ENCODE data around the gene LMX1B.

The LMX1B gene

DNA sequence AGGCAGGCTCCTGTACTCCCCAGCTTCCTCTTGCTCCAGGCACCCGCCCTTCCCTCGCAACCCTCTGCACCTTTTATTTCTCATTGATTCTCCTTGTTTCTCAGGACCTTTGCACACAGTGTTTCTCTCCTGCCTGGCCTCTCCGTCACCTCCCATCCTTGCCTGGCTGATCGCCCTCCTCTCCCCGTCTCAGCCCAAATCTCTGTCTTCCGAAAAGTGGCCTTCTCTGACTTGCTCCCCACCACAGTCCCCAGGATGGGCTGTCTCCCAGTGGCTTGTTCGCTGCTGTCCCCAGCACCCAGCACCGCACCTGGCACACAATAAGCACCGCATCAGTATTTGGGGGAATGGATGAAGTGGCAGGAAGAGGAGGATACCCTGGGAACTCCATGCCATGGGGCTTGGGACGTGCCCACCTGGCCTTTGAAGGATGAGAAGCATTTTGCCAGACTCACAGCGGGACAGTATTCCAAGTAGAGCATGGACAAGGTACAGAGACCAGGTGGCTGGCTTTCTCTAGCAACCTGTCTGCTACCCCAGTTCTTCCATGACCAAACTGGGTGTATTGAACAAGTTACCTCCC is 62.5 kb downstream of the LMX1B start:
- TF ChIP-seq, protein P1, sequence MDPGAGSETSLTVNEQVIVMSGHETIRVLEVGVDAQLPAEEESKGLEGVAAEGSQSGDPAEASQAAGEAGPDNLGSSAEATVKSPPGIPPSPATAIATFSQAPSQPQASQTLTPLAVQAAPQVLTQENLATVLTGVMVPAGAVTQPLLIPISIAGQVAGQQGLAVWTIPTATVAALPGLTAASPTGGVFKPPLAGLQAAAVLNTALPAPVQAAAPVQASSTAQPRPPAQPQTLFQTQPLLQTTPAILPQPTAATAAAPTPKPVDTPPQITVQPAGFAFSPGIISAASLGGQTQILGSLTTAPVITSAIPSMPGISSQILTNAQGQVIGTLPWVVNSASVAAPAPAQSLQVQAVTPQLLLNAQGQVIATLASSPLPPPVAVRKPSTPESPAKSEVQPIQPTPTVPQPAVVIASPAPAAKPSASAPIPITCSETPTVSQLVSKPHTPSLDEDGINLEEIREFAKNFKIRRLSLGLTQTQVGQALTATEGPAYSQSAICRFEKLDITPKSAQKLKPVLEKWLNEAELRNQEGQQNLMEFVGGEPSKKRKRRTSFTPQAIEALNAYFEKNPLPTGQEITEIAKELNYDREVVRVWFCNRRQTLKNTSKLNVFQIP (CRISPR knock-in tag; IDR thresholded peaks at IDR 0.05; ENCODE audit: borderline replicate concordance, low read depth) = no peak
- TF ChIP-seq BACH2 (CRISPR knock-in tag; IDR thresholded peaks at IDR 0.05; ENCODE audit: borderline replicate concordance) = no peak
- no peak for TF ChIP-seq TOX (CRISPR knock-in tag; IDR thresholded peaks at IDR 0.05; ENCODE audit: borderline replicate concordance)
- TF ChIP-seq ZNF70 (CRISPR knock-in tag; IDR thresholded peaks at IDR 0.05) = no peak
- TF ChIP-seq, protein P2, sequence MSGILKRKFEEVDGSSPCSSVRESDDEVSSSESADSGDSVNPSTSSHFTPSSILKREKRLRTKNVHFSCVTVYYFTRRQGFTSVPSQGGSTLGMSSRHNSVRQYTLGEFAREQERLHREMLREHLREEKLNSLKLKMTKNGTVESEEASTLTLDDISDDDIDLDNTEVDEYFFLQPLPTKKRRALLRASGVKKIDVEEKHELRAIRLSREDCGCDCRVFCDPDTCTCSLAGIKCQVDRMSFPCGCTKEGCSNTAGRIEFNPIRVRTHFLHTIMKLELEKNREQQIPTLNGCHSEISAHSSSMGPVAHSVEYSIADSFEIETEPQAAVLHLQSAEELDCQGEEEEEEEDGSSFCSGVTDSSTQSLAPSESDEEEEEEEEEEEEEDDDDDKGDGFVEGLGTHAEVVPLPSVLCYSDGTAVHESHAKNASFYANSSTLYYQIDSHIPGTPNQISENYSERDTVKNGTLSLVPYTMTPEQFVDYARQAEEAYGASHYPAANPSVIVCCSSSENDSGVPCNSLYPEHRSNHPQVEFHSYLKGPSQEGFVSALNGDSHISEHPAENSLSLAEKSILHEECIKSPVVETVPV (CRISPR knock-in tag; IDR thresholded peaks at IDR 0.05) = no peak
- TF ChIP-seq, protein P3, sequence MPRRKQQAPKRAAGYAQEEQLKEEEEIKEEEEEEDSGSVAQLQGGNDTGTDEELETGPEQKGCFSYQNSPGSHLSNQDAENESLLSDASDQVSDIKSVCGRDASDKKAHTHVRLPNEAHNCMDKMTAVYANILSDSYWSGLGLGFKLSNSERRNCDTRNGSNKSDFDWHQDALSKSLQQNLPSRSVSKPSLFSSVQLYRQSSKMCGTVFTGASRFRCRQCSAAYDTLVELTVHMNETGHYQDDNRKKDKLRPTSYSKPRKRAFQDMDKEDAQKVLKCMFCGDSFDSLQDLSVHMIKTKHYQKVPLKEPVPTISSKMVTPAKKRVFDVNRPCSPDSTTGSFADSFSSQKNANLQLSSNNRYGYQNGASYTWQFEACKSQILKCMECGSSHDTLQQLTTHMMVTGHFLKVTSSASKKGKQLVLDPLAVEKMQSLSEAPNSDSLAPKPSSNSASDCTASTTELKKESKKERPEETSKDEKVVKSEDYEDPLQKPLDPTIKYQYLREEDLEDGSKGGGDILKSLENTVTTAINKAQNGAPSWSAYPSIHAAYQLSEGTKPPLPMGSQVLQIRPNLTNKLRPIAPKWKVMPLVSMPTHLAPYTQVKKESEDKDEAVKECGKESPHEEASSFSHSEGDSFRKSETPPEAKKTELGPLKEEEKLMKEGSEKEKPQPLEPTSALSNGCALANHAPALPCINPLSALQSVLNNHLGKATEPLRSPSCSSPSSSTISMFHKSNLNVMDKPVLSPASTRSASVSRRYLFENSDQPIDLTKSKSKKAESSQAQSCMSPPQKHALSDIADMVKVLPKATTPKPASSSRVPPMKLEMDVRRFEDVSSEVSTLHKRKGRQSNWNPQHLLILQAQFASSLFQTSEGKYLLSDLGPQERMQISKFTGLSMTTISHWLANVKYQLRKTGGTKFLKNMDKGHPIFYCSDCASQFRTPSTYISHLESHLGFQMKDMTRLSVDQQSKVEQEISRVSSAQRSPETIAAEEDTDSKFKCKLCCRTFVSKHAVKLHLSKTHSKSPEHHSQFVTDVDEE (CRISPR knock-in tag; IDR thresholded peaks at IDR 0.05) = no peak
- no peak for TF ChIP-seq ZNF565 (CRISPR knock-in tag; conservative IDR thresholded peaks at IDR 0.05; ENCODE audit: low read depth)
- TF ChIP-seq ARNTL (CRISPR knock-in tag; IDR thresholded peaks at IDR 0.05; ENCODE audit: borderline replicate concordance, low read depth) = no peak
- TF ChIP-seq GLIS3 (CRISPR knock-in tag; IDR thresholded peaks at IDR 0.05) = no peak
- no peak for TF ChIP-seq RARB (CRISPR knock-in tag; IDR thresholded peaks at IDR 0.05)
- TF ChIP-seq SNAI2 (CRISPR knock-in tag; IDR thresholded peaks at IDR 0.05) = no peak
- TF ChIP-seq ISL1 (CRISPR knock-in tag; IDR thresholded peaks at IDR 0.05) = no peak
- TF ChIP-seq OSR1 (CRISPR knock-in tag; IDR thresholded peaks at IDR 0.05) = no peak
- no peak for TF ChIP-seq ZNF8 (CRISPR knock-in tag; IDR thresholded peaks at IDR 0.05)
- ATAC-seq = no peak

DNA sequence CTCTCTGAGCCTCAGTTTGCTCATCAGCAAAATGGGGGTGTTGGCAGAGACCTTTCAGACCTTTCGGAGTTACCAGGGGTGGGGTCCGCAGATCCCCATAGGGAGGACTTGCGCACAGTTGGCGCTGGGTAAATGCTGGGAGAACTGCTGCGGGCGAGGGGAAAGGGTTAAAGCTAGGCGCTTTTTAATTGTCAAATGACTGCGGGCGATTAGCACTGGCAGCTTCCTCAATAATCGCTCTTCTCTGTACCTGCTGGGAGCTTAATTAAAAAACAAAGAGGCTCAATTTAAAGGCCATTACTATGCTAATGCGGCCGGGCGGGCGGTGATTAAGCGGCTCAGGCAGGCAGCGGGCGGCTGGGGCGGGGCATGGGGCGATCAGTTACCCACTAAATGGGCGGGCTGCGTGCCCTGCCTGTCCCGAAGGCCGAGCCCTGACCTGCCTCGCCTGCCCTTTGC is 63.0 kb downstream of the LMX1B start:
- peak; percentile 36; the same call in 1 of the 3 replicates for ATAC-seq
- TF ChIP-seq ESRRG (CRISPR knock-in tag; IDR thresholded peaks at IDR 0.05) = no peak
- no peak for TF ChIP-seq ZFP30 (CRISPR knock-in tag; IDR thresholded peaks at IDR 0.05)
- no peak for TF ChIP-seq PPARA (CRISPR knock-in tag; IDR thresholded peaks at IDR 0.05; ENCODE audit: borderline replicate concordance)

DNA sequence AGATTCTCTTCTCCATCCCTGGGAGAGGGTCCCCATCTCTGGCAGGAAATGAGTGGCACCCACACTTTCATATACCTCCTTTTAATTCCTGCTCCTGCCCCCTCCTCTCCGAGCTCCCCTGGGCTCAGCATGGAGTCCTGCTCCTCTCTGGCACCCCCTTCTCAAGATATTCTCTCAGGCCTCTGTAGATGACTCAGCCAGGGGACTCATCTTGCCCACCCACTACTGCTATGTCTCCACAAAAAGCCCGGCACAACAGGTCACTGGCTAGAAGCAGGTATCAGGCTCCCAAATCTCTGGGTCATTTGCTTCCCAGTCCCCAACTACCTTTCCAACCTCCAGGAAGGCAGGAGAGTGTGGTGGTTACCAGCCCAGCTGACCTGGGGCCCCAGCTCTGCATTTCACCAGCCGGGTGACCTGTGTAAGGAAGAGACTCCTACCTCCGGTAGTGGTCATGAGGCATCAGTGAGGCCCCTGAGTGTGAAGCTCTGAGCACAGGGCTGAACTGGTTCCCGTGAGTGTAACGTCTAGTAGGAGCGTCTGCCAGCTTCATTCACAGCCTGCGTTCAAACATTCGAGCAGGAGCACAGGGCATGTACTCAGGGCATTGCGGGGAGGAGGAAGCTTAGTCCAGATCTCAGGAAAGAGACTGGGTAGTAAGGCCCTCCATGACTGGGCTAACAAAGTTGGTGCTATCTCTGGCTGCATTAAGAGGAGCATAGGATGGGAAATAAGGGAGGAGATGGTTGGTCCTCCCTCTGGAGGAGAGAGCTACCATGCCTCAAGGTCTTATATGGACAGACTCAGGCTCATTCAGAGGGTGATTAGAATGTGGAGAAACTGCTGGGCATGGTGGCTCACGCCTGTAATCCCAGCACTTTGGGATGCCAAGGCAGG is 63.7 kb downstream of the LMX1B start:
- no peak for ATAC-seq
- TF ChIP-seq ZNF70 (CRISPR knock-in tag; IDR thresholded peaks at IDR 0.05) (peak; percentile 99), BACH2 (CRISPR knock-in tag; IDR thresholded peaks at IDR 0.05; ENCODE audit: borderline replicate concordance) (no peak)

DNA sequence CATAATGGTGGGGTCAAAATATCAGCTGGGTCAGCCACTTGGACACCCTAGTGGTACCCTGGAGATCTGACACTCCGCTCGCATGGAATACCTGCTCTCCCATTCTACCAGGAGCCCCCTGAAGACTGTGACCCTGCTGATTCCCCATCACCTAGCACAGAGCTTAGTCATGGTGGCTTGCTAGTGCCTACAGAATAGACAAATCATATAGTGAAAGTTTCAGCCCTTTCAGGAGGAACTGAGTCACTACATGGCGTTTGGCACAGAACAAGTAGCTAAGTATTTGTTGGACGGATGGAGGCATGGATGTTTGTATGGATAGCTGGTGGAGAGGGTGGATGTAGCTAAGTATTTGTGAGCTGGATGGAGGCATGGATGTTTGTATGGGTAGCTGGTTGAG is 65.3 kb downstream of the LMX1B start:
- ATAC-seq = no peak
- TF ChIP-seq ZFP3 (CRISPR knock-in tag; IDR thresholded peaks at IDR 0.05) (no peak), ZNF8 (CRISPR knock-in tag; IDR thresholded peaks at IDR 0.05) (no peak), ARNTL (CRISPR knock-in tag; IDR thresholded peaks at IDR 0.05; ENCODE audit: borderline replicate concordance, low read depth) (no peak), SNAI2 (CRISPR knock-in tag; IDR thresholded peaks at IDR 0.05) (no peak), TCF4 (CRISPR knock-in tag; IDR thresholded peaks at IDR 0.05; ENCODE audit: borderline replicate concordance) (no peak), TOX (CRISPR knock-in tag; IDR thresholded peaks at IDR 0.05; ENCODE audit: borderline replicate concordance) (no peak), BACH2 (CRISPR knock-in tag; IDR thresholded peaks at IDR 0.05; ENCODE audit: borderline replicate concordance) (no peak), RARB (CRISPR knock-in tag; IDR thresholded peaks at IDR 0.05) (no peak), ZNF565 (CRISPR knock-in tag; conservative IDR thresholded peaks at IDR 0.05; ENCODE audit: low read depth) (no peak), ZNF70 (CRISPR knock-in tag; IDR thresholded peaks at IDR 0.05) (no peak), OSR1 (CRISPR knock-in tag; IDR thresholded peaks at IDR 0.05) (no peak), PPARA (CRISPR knock-in tag; IDR thresholded peaks at IDR 0.05; ENCODE audit: borderline replicate concordance) (no peak), ESRRG (CRISPR knock-in tag; IDR thresholded peaks at IDR 0.05) (no peak), ZC3H10 (CRISPR knock-in tag; IDR thresholded peaks at IDR 0.05) (no peak), ZFP30 (CRISPR knock-in tag; IDR thresholded peaks at IDR 0.05) (no peak)
- TF ChIP-seq, protein P4, sequence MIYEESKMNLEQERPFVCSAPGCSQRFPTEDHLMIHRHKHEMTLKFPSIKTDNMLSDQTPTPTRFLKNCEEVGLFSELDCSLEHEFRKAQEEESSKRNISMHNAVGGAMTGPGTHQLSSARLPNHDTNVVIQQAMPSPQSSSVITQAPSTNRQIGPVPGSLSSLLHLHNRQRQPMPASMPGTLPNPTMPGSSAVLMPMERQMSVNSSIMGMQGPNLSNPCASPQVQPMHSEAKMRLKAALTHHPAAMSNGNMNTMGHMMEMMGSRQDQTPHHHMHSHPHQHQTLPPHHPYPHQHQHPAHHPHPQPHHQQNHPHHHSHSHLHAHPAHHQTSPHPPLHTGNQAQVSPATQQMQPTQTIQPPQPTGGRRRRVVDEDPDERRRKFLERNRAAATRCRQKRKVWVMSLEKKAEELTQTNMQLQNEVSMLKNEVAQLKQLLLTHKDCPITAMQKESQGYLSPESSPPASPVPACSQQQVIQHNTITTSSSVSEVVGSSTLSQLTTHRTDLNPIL (CRISPR knock-in tag; IDR thresholded peaks at IDR 0.05; ENCODE audit: low read depth) = no peak
- TF ChIP-seq, protein P5, sequence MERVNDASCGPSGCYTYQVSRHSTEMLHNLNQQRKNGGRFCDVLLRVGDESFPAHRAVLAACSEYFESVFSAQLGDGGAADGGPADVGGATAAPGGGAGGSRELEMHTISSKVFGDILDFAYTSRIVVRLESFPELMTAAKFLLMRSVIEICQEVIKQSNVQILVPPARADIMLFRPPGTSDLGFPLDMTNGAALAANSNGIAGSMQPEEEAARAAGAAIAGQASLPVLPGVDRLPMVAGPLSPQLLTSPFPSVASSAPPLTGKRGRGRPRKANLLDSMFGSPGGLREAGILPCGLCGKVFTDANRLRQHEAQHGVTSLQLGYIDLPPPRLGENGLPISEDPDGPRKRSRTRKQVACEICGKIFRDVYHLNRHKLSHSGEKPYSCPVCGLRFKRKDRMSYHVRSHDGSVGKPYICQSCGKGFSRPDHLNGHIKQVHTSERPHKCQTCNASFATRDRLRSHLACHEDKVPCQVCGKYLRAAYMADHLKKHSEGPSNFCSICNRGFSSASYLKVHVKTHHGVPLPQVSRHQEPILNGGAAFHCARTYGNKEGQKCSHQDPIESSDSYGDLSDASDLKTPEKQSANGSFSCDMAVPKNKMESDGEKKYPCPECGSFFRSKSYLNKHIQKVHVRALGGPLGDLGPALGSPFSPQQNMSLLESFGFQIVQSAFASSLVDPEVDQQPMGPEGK (CRISPR knock-in tag; IDR thresholded peaks at IDR 0.05; ENCODE audit: borderline replicate concordance) = no peak

Data from SK-N-SH treated with all-trans-retinoic acid at 6 μM for 48 hours (cell line).